NCI-H2227 treated with DMSO at 0.1 percent for 48 hours (cell line): Measurements from ENCODE around the gene UGT2B15.
"Not testable (repeated sequence)": the region's sequence is repeated elsewhere in the genome, so short reads cannot be mapped to it uniquely, and the experiment has no call there.

Experiments used
- DNase-seq: peaks from one replicate; lab custom pipeline; 2025; lab: John Stamatoyannopoulos, UW

UGT2B15 gene

DNA sequence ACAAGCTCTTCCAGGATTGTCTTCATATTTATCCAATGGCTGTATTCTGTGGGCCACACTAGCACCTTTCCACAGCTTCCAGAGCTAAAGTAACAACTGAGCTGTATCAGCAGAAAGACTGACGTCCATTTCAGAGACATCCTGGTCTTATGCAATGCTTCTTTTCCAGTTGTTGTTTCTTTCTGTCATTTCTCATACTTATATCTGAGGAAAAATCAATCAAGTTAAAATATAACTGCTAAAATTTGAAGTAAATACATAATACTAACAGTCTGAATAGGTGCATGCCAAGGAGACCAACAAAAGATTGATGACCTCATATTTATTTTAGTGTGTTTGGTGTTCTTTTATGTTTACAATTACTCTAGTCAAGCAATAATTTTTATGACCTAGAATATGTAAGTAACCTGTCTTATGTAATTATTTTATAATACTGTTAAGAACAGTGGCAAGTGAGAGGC, at the start of gene UGT2B15:
Gene UGT2B15, minus strand, starts transcription at position 174 of the 461 bp plus-strand sequence. Its CDS starts 34 bp downstream, at position 140.
- DNase-seq = not testable (repeated sequence)

DNA sequence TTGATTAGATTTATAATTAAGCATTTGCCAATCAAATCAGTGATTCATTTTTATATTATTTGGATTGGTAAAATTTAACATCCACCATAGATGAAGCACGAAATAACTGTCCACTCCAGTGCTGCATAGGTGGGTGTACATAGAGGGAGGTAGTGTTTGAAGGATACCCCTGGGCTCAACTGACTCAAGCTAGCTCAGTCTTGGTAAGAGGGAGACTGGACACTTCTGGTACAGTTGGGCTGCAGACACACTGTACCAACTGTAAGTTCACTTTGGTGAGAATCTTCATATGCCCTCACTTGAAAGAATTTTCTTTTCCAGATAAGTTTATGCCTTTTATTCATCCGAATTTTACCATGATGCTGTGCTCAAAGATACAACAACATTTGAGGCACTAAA, 48.6 kb upstream of the UGT2B15 start:
- no peak for DNase-seq

DNA sequence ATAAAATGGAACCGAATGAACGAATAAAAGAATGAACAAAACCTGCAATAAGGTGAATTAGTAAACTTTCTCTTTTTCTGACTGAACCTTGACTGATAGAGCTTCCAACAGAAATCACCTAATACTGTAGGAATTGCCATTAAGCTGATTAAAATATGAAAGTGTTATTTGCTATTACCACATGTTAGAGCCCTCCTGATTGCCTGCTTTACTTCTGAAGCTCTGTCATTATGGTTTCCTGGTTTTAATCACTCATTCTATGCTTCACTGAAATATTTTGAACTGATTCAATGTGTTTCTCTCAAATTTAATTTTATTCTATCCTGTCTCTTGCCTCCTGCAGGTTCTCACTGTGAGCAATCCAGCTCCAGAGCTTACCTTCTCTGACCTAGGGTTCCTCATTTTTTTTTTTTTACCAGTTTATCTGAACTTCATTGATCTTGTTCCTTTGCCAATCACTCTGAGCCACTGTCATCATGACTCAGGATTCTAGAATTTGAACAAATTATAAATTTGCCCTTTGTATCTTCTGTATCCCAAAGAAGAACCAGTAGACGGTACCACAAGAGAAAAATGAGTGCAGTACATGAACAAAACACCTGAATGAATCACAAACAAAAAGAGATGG, 48.1 kb upstream of the UGT2B15 start:
- DNase-seq = no peak

DNA sequence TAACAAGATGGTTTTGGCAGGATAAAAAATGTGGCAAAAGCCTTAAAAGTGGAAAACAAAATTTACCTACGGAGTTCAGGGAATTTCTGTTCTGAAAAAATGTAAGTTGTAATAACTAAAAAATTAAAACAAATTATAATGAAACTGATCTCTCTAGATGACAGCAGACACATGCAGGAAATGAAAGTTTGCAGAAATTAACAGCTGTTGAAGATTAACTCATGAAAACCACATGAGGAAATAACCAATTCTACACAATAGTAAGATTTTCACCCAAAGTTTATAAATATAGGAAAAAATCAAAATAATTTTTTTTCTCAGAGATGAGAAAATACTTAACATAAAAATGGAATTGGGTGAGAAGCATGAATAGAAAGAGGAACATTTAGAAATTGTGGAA, 47.5 kb upstream of the UGT2B15 start:
- DNase-seq = no peak

DNA sequence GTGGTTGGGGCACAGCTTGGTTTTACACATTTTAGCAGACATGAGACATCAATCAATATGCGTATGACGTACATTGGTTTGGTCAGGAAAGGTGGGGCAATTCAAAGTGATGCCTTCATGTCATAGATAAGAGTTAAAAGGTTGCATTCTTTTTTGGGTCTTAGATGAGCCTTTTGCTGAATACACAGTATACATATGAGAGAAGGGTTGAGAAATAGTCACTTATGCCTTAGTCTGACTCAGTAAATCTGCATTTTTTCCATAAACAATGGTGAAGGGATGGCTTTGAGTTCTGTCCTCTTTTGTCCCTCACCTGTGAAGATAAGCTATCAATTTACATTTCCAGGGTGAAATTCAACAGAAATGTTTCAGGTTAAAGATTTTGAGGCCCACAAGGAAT, 43.9 kb upstream of the UGT2B15 start:
- no peak for DNase-seq

DNA sequence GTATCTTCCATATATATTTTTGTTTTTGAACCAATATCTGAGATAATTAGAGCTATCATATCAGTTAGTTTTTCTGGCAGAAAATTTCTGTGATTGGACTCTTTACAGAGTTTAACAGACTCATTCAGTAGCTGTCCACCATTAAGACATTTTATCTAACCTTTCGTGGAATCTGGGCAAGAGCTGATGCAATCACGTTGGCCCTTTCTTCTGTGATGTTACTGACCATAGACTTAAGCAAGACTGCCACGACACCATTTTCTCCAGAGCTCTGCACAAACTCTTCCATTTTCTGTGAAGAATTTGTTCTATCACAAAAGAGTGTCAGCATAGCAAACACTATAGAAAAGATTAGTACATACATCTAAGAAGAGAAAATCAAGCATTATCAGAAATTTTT, 41.8 kb upstream of the UGT2B15 start:
- DNase-seq = no peak

DNA sequence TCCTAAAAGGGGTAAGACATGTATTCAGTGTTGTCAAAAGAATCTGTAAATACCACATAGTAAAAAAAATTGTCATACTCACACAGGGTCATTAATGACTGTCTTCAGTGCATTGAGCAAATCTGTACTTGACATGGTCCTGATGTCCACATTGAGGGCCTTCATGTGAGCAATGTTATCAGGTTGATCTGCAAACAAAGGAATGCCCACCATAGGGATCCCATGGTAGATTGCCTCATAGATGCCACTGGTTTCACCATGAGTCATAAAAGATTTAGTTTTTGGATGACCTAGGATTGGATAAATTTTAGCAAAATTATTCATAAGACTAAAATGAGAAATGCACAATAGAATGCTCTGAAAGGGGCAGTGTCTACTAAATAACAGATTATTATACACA, 38.1 kb upstream of the UGT2B15 start:
- DNase-seq = no peak

DNA sequence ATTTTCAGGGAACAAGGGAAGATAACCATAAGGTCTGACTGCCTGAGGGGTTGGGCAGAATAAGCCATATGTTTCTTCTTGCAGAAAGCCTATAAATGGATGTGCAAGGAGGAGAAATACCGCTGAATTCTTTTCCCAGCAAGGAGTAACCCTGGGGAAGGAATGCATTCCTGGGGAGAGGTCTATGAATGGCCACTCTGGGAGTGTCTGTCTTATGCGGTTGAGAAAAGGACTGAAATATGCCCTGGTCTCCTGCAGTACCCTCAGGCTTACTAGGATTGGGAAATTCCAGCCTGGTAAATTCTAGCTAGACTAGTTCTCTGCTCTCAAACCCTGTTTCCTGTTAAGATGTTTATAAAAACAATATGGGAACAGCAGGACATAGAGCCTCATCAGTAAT, 32.7 kb upstream of the UGT2B15 start:
- not testable (repeated sequence) for DNase-seq

DNA sequence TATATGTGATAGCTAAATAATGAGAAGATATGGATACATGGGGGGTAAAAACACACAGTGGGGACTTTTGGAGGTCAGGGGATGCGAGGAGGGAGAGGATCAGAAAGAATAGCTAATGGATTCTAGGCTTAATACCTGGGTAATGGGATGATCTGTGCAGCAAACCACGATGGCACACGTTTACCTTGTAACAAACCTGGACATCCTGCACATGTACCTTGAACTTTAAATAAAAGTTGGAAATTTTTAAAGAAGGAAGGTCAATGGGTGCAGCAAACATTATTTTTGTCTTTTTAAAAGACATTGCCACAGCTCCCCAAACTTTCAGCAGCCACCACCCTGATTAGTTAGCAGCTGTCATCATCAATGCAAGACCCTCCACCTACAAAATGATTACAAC, 29.7 kb upstream of the UGT2B15 start:
- no peak for DNase-seq

DNA sequence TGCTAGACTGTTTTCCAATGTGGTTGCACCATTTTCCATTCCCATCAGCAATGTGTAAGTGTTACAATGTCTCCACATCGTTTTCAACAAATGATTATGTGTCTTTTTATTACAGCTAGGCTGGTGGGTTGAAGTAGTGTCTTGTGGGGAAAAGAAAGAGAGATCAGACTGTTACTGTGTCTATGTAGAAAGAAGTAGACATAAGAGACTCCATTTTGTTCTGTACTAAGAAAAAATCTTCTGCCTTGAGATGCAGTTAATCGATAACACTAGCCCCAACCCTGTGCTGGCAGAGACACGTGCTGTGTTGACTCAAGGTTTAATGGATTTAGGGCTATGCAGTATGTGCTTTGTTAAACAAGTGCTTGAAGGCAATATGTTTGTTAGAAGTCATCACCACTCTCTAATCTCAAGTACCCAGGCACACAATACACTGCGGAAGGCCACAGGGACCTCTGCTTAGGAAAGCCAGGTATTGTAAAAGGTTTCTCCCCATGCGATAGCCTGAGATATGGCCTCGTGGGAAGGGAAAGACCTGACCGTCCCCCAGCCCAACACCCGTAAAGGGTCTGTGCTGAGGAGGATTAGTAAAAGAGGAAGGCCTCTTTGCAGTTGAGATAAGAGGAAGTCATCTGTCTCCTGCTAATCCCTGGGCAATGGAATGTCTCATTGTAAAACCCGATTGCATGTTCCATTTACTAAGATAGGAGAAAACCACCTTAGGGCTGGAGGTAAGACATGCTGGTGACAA, 23.0 kb upstream of the UGT2B15 start:
- no peak for DNase-seq

DNA sequence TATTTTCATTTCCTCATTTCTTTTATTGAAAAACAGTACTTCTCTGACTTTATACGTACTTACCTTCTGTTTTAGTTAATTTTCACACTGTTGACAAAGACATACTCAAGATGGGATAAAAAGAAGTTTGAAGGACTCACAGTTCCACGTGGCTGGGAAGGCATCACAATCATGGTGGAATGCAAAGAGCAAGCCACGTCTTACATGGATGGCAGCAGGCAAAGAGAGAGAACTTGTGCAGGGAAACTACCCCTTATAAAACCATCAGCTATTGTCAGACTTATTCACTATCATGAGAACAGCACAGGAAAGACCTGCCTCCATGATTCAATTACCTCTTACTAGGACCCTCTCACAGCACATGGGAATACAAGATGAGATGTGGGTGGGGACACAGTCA, 20.7 kb upstream of the UGT2B15 start:
- no peak for DNase-seq

DNA sequence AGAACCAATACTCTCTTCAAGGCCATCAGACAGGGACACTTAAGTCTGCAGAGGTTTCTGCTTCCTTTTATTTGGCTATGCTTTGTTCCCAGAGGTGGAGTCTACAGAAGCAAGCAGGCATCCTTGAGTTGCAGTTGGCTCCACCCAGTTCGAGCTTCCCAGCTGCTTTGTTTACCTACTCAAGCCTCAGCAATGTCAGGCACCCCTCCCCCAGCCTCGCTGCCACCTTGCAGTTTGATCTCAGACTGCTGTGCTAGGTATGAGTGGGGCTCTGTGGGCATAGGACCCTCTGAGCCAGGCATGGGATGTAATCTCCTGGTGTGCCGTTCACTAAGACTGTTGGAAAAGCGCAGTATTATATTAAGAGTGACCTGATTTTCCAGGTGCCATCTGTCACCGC, 12.6 kb upstream of the UGT2B15 start:
- no peak for DNase-seq

DNA sequence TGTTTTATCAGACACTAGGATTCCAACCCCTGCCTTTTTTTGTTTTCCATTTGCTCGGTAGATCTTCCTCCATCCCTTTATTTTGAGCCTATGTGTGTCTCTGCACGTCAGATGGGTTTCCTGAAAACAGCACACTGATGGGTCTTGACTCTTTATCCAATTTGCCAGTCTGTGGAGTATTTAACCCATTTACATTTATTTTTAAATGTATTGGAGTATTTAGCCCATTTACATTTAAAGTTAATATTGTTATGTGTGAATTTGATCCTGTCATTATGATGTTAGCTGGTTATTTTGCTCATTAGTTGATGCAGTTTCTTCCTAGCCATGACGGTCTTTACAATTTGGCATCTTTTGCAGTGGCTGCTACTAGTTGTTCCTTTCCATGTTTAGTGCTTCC, 10.8 kb upstream of the UGT2B15 start:
- not testable (repeated sequence) for DNase-seq

DNA sequence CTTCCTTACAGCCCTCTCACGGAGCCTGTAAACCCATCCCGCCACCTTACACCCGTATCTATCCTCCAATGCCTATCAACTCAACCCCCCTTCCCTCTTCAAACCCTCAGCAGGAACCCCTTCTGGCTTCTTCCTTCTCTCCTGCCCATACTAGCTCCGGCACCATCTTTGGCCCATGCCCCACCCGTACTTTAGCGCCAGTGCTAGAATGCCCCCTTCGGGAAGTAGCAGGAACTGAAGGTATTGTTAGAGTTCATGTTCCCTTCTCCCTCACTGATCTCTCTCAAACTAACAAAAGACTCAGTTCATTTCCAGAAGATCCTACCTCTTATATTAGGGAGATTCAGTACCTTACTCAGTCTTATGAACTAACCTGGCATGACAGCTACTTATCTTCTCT, 2.7 kb upstream of the UGT2B15 start:
- DNase-seq = no peak

DNA sequence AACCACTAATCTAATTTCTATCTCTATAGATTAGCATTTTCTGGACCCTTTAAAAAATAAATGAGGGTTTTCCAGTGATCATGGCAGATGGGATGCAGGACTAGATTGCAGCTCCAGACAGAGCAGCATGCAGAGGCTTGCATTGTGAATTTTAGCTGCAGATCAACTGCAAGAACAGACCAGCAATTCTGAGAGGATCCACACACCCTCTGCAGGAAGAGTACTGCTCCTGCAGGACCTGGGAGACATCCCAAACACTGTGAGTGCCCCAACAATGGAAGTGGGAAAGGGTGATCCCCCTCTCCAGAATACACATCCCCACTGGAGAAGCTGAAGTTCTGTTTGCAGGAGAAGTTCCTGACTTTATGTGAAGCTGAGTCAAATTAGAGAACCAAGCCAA, 765 bp upstream of the UGT2B15 start:
- not testable (repeated sequence) for DNase-seq

DNA sequence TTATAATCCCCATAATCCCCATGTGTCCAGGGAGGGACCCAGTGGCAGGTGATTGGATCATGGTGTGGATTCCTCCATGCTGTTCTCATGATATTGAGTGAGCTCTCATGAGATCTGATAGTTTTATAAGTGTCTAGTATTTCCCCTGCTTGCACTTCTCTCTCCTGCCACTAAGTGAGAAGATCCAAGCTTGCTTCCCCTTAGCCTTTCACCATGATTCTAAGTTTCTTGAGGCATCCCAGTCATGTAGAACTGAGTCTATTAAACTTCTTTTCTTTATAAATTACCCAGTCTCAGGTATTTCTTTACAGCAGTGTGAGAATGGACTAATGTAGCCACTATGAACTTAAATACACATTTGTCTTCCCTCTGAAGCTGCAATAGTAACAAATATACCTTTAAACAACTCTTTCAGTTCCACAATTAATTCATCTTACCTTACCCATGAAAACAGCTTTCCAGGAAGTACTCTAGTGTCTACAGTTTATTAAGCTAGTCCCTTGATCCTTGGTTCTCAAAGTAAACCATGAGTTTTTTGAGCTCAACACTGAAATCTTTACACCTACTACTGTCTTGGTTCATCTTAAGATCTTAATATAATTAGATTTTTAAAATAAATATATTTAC, 1.8 kb downstream of the UGT2B15 start:
- DNase-seq = not testable (repeated sequence)

DNA sequence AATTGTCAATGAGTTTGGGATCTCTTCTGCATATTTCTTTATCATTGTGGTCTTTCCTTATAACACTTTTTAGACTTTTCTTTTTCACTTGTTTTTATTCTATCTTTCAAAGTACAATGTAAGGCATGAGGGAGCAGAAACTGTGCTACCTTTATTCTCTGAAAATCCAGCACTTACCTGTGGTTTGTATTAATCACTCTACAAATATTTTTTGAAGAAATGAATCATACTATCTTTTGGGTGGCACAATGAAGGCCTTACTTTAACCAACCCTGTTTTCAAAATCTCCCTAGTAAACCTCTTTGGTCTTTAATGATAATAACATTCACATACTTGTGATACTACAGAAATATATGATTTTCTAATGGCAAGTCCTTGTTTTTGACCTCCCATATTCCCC, 2.9 kb downstream of the UGT2B15 start:
- DNase-seq = not testable (repeated sequence)

DNA sequence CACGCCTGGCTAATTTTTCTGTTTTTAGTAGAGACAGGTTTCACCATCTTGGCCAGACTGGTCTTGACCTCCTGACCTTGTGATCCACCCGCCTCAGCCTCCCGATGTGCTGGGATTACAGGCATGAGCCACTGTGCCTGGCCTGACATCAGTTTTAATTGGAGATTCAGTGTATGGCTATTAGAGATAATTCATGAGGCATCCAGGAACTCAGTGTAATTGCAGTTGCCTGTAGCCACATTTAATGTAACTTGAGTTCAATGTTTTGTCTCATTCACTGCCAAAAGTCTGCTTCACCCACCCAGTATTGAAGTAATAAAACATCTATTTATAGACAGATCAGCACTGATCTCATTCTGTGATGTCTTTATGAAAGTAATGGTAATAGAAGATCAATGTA, 5.7 kb downstream of the UGT2B15 start:
- not testable (repeated sequence) for DNase-seq

DNA sequence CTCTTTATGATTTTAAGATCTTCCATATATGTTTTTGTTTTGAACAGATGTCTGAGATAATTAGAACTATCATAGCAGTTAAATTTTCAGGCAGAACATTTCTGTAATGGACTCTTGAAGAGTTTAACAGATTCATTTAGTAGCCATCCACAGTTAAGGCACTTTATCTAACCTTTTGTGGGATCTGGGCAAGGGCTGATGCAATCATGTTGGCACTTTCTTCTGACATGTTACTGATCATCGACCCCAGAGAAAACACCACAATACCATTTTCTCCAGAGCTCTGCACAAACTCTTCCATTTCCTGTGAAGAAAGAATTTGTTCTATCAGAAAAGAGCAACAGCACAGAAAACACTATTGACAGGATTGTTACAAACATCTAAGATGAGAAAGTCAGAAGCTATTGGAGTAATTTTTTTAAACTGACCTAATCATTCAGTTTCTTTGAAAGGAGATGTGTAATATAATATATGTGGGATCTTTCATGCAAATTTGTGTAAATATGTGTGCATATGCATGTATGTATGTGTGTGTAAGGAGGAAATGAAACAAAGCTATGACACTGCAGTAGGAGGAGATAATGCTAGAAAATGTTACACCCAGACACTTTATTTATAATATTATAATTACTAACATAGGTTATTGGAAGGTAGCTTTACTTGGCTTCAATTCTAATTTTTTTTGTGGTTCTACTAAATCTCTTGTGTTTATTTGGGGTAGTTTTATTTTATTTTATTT, 7.4 kb downstream of the UGT2B15 start:
- DNase-seq = not testable (repeated sequence)

DNA sequence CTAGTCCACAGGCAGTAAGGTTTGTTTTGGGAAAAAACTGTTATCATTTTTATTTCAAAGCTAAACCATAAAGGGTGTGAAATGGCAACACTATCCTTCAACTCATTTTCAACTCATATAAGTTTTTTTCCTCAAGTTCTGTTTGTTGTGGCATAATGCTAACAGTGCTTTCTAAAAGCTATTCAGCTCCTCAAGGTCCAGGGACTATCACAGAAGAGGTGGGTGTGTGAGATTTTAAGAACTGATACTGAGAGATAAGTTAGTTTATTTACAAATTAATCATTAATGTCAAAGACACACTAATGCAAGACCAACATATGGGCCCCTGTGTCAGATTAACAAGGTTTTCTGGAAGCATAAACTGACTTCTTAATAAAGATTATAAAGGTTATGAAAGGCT, 11.8 kb downstream of the UGT2B15 start:
- DNase-seq = no peak

DNA sequence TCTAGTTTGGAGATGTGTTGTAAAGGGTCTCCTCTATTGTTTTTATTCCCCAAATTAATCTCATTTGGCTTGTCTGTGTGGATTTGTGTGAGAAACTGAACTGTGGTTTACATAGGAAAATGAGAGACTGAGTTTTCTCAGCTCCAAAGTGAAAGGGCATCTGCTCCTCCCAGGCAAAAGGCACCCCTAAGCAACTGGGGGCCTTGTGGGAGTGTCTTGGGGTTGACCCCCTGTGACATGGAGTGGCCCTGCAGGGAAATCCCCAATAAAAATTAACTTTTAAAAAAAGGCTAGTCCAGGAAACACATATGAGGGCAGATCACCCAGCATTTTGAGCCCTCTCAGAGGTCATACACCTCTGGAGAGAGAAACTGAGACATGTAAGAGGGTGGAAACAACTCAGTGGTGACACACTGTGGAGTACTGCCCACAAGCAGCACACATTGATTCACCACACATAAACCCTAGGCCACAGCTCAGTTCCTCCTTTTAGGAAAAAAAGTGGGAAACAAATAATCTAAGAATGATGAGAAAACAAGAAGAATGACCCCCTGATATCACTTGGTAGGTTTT, 13.3 kb downstream of the UGT2B15 start:
- DNase-seq = not testable (repeated sequence)

DNA sequence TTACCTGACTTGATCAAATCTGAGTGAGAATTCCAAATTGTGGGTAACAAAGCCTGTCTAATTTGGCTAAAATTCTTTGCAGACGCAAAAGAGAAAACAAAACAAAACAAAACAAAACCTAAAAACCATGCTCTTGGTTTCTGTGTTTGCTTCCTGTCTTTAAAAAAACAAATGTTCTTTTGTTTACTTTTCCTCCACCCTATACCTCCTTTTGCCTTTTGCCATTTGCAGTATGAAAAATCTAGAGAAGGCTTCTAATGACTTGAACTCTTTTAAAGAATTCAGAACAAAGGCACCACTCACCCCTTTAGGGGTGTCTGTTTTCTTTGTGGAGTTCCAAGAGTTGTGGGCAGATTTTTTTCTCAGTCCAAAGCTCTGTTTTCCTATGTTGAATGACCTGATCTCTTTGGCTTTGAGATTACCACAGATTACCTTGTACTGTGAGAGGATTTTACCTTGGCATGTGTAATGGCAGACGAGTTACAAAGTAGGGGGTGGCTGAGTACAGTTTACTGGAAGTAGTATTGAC, 13.9 kb downstream of the UGT2B15 start:
- DNase-seq = not testable (repeated sequence)
